Measurements from ENCODE around the gene FOSB. TPM values are rescaled to one million over a fixed set of nuclear protein-coding genes. Genes with fewer than 3 reads are reported as not detected.
A peak's percentile ranks its signal among the peaks of the same experiment; 100 is the strongest.

FOSB gene
- total and polyA plus RNA-seq, 9 of the 15 experiments (the other 6 are each of a cell fraction or from before 2014, with no cell fraction given) = 0.11 to 2.7 (median 0.73) TPM

DNA sequence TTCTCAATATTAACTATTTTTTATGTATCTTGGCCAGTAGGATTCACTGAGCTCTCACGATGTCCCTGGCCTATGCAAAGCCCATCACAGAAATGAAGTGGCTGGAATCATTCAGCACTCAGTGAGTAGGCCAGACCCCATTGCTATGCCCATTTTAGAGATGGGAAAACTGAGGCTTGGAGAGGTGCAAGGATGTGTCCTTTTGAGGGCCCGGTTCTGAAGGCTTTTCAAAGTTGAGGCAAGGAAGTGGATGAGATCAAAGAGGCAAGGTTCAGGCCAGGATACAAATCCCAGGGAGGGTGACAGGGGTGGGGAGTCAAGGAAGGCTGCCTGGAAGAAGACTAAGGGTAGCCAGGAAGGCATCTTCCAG is 25.4 kb upstream of the FOSB start (continued):
- no peak for TF ChIP-seq KLF1 (tag; IDR thresholded peaks at IDR 0.05)
- TF ChIP-seq, protein P1, sequence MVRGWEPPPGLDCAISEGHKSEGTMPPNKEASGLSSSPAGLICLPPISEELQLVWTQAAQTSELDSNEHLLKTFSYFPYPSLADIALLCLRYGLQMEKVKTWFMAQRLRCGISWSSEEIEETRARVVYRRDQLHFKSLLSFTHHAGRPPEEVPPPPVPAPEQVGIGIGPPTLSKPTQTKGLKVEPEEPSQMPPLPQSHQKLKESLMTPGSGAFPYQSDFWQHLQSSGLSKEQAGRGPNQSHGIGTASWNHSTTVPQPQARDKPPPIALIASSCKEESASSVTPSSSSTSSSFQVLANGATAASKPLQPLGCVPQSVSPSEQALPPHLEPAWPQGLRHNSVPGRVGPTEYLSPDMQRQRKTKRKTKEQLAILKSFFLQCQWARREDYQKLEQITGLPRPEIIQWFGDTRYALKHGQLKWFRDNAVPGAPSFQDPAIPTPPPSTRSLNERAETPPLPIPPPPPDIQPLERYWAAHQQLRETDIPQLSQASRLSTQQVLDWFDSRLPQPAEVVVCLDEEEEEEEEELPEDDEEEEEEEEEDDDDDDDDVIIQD (CRISPR knock-in tag; IDR thresholded peaks at IDR 0.05) = no peak
- peak; percentile 28; the same call in 1 of the 2 replicates for TF ChIP-seq MIER1 (IDR thresholded peaks at IDR 0.05; ENCODE audit: low read depth)
- TF ChIP-seq RCOR1 (IDR thresholded peaks at IDR 0.05; ENCODE audit: borderline replicate concordance in 1 of 2, low read depth in 2 of 2, low read length in 2 of 2) = peak in 1 of 2 experiments; percentile 88; a peak in 3 of 4 replicates
- no peak for TF ChIP-seq ZNF699 (CRISPR knock-in tag; IDR thresholded peaks at IDR 0.05; ENCODE audit: insufficient replicate concordance)
- TF ChIP-seq RBM25 (IDR thresholded peaks at IDR 0.05; ENCODE audit: low read depth, low read length, severe bottlenecking) = peak; percentile 99
- TF ChIP-seq, protein P2, sequence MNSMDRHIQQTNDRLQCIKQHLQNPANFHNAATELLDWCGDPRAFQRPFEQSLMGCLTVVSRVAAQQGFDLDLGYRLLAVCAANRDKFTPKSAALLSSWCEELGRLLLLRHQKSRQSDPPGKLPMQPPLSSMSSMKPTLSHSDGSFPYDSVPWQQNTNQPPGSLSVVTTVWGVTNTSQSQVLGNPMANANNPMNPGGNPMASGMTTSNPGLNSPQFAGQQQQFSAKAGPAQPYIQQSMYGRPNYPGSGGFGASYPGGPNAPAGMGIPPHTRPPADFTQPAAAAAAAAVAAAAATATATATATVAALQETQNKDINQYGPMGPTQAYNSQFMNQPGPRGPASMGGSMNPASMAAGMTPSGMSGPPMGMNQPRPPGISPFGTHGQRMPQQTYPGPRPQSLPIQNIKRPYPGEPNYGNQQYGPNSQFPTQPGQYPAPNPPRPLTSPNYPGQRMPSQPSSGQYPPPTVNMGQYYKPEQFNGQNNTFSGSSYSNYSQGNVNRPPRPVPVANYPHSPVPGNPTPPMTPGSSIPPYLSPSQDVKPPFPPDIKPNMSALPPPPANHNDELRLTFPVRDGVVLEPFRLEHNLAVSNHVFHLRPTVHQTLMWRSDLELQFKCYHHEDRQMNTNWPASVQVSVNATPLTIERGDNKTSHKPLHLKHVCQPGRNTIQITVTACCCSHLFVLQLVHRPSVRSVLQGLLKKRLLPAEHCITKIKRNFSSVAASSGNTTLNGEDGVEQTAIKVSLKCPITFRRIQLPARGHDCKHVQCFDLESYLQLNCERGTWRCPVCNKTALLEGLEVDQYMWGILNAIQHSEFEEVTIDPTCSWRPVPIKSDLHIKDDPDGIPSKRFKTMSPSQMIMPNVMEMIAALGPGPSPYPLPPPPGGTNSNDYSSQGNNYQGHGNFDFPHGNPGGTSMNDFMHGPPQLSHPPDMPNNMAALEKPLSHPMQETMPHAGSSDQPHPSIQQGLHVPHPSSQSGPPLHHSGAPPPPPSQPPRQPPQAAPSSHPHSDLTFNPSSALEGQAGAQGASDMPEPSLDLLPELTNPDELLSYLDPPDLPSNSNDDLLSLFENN (IDR thresholded peaks at IDR 0.05; ENCODE audit: low read depth in 2 of 2, low read length in 2 of 2) = no peak
- TF ChIP-seq, protein P3, sequence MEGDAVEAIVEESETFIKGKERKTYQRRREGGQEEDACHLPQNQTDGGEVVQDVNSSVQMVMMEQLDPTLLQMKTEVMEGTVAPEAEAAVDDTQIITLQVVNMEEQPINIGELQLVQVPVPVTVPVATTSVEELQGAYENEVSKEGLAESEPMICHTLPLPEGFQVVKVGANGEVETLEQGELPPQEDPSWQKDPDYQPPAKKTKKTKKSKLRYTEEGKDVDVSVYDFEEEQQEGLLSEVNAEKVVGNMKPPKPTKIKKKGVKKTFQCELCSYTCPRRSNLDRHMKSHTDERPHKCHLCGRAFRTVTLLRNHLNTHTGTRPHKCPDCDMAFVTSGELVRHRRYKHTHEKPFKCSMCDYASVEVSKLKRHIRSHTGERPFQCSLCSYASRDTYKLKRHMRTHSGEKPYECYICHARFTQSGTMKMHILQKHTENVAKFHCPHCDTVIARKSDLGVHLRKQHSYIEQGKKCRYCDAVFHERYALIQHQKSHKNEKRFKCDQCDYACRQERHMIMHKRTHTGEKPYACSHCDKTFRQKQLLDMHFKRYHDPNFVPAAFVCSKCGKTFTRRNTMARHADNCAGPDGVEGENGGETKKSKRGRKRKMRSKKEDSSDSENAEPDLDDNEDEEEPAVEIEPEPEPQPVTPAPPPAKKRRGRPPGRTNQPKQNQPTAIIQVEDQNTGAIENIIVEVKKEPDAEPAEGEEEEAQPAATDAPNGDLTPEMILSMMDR (IDR thresholded peaks at IDR 0.05 in 2 of 3, conservative IDR thresholded peaks at IDR 0.05 in 1 of 3; ENCODE audit: insufficient read depth in 2 of 3, low read depth in 1 of 3, low read length in 3 of 3) = no peak
- 0 out of 2 replicates have a peak, but pooled peaks have one; percentile 53 for TF ChIP-seq GTF2A2 (tag; IDR thresholded peaks at IDR 0.05)
- TF ChIP-seq BMI1 (IDR thresholded peaks at IDR 0.05; ENCODE audit: low read length) = no peak
- TF ChIP-seq NCOA4 (IDR thresholded peaks at IDR 0.05; ENCODE audit: partially characterized antibody) = peak; percentile 86
- 0 out of 2 replicates have a peak, but pooled peaks have one; percentile 5 for TF ChIP-seq PML (IDR thresholded peaks at IDR 0.05; ENCODE audit: low read length)
- peak; percentile 16; the same call in 1 of the 2 replicates for TF ChIP-seq FOXK1 (CRISPR knock-in tag; IDR thresholded peaks at IDR 0.05; ENCODE audit: borderline replicate concordance)
- no peak for TF ChIP-seq RFX7 (CRISPR knock-in tag; IDR thresholded peaks at IDR 0.05)
- peak; percentile 42 for TF ChIP-seq BRD9 (IDR thresholded peaks at IDR 0.05; ENCODE audit: low read depth, partially characterized antibody)
- 0 out of 2 replicates have a peak, but pooled peaks have one; percentile 51 for TF ChIP-seq GTF2E2 (tag; IDR thresholded peaks at IDR 0.05)
- 0 out of 4 replicates have a peak, but pooled peaks of 1 of the 2 experiments have one; percentile 58 for TF ChIP-seq TEAD1 (CRISPR knock-in tag; IDR thresholded peaks at IDR 0.05)
- TF ChIP-seq CREB1 (IDR thresholded peaks at IDR 0.05) = no peak
- no peak for TF ChIP-seq CREB1 (CRISPR knock-in tag; IDR thresholded peaks at IDR 0.05)
- peak; percentile 44; the same call in 1 of the 2 replicates for TF ChIP-seq MEF2D (tag; conservative IDR thresholded peaks at IDR 0.05; ENCODE audit: low read depth)
- peak; percentile 97 for TF ChIP-seq ZNF436 (CRISPR knock-in tag; IDR thresholded peaks at IDR 0.05)
- no peak for TF ChIP-seq ARID2 (IDR thresholded peaks at IDR 0.05)
- no peak for TF ChIP-seq ZNF695 (CRISPR knock-in tag; IDR thresholded peaks at IDR 0.05)
- 0 out of 2 replicates have a peak, but pooled peaks have one; percentile 26 for TF ChIP-seq ETV1 (tag; conservative IDR thresholded peaks at IDR 0.05; ENCODE audit: low read depth)
